HG03280 (cell line): Measurements from ENCODE around the gene CCDC146.

Experiments
- ATAC-seq: cut with Tn5 transposase; IDR thresholded peaks from one replicate; pipeline ENCODE4 v1.9.1; 2021; ENCODE audit warnings: mild to moderate bottlenecking, moderate library complexity; ENCODE audit not compliant: unreplicated experiment

Gene CCDC146

GRCh38 chr7:77282897-77283296, 160.5 kb downstream of the CCDC146 start:
- no peak for ATAC-seq

GRCh38 chr7:77284005-77284404, 161.6 kb downstream of the CCDC146 start:
- ATAC-seq, result no peak

- no peak for ATAC-seq
Measured at GRCh38 chr7:77284616-77285015, 162.2 kb downstream of the CCDC146 start.

- no peak for ATAC-seq
Measured at GRCh38 chr7:77288676-77289320, 166.4 kb downstream of the CCDC146 start.

GRCh38 chr7:77289387-77289786, 167.0 kb downstream of the CCDC146 start:
- no peak for ATAC-seq

GRCh38 chr7:77290425-77290824, 168.0 kb downstream of the CCDC146 start:
- no peak for ATAC-seq

- no peak for ATAC-seq
Measured at GRCh38 chr7:77293046-77293445, 170.6 kb downstream of the CCDC146 start.

GRCh38 chr7:77295549-77295948, 173.1 kb downstream of the CCDC146 start:
- no peak for ATAC-seq

- no peak for ATAC-seq
Measured at GRCh38 chr7:77306231-77307067, 184.0 kb downstream of the CCDC146 start.

GRCh38 chr7:77308792-77309191, 186.4 kb downstream of the CCDC146 start:
- no peak for ATAC-seq

GRCh38 chr7:77309714-77310220, 187.4 kb downstream of the CCDC146 start:
- no peak for ATAC-seq

GRCh38 chr7:77310982-77311381, 188.6 kb downstream of the CCDC146 start:
- ATAC-seq, result no peak

- no peak for ATAC-seq
Measured at GRCh38 chr7:77313085-77313484, 190.7 kb downstream of the CCDC146 start.

GRCh38 chr7:77313876-77314480, 191.6 kb downstream of the CCDC146 start:
- no peak for ATAC-seq

GRCh38 chr7:77315182-77315591, 192.8 kb downstream of the CCDC146 start:
- ATAC-seq, result no peak

- no peak for ATAC-seq
Measured at GRCh38 chr7:77316219-77316978, 194.0 kb downstream of the CCDC146 start.

- no peak for ATAC-seq
Measured at GRCh38 chr7:77318019-77318418, 195.6 kb downstream of the CCDC146 start.

GRCh38 chr7:77320137-77320536, 197.7 kb downstream of the CCDC146 start:
- ATAC-seq, result no peak

GRCh38 chr7:77320714-77321113, 198.3 kb downstream of the CCDC146 start:
- no peak for ATAC-seq

- ATAC-seq, result no peak
Measured at GRCh38 chr7:77321300-77321699, 198.9 kb downstream of the CCDC146 start.

- no peak for ATAC-seq
Measured at GRCh38 chr7:77326131-77326530, 203.7 kb downstream of the CCDC146 start.
